ENCODE results near the gene FYTTD1.

Gene FYTTD1

DNA sequence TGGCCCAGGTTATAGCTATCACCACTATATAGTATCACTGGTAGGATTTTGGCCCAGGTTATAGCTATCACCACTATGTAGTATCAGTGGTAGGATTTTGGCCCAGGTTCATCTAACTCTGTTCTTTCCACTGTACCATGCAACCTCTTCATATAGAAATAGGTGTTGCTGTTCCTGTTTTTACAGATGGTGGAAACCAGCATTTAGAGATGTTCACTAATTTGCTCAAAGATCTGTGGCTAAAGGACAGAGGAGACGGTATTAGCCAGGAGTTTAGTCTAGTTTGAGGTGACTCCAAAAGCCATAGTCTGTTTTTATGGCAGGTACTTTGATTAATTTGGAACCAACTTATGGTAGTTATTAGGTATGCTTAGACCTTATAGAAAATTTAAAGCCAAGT lies 44.4 kb downstream of the FYTTD1 start:
- no peak for DNase-seq

DNA sequence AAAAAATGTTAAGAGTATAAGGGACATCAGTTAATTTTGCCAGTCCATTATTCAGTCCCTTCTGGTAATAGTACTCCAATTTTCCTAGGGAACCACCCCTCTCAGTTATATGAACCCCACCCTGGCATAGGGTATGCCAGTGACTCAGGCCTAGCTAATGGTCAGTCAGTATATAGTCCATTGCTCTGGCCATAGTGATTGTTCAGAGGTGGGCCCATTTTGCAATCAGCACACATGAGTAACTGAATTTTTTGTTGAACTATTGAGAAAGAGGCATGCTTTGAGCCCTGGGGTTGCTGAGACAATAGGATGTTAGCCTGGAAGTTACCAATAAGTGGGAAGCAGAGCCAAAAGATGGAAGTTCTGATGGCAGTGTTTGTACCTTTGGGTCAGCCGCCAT lies 45.5 kb downstream of the FYTTD1 start:
- no peak for DNase-seq

DNA sequence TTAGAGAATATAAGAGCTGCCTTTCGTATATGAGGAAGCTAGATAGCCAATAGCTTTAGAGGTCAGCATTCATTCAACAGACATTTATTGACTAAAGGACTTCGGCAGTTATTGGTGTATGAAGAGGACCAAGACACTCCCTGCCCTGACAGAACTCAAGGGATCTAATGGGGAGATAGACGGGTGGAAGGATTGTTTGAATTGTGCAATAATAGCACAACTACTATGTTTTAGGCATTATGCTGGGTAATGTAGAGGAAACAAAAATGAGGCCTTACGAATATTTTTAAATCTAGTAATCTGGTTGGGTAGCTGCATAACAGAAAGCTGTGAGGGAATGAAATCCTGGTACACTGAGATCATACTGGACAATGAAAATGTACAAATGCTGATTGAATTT lies 46.4 kb downstream of the FYTTD1 start:
- no peak for DNase-seq

DNA sequence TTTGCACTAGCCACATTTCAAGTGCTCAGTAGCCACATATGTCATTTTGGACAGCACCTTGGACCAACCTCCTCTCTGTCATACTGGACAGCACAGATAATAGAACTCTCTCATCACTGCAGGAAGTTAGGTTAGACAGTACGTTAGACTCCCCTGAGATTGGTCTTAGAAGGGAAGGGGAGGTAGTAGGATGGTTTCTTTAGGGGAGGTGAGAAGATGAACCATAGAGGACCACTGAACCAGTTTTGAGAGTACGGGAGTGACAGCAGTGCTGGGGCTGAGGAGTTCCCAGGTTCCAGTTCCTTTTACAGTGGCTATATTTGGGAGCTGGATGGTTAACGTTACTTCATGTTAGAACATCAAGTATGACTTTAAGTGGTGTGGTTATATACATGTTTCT lies 49.2 kb downstream of the FYTTD1 start:
- DNase-seq = no peak

DNA sequence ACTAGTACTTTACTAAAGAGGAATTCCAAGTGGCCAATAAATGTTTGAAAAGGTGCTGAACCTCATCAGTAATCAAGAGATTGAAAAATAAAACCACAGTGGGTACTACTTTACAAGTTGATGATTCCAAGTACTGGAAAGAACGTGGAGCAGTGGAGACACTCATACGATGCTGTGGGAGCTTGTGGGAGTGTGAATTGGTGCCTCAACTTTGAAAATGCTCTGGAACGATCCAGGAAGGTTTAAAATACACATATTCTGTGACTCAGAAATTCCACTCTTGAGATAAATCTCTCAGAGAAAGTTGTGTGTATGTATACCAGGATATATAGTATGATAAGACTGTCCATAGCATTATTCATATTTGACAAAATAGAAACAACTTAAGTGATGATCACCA lies 50.7 kb downstream of the FYTTD1 start:
- no peak for DNase-seq

DNA sequence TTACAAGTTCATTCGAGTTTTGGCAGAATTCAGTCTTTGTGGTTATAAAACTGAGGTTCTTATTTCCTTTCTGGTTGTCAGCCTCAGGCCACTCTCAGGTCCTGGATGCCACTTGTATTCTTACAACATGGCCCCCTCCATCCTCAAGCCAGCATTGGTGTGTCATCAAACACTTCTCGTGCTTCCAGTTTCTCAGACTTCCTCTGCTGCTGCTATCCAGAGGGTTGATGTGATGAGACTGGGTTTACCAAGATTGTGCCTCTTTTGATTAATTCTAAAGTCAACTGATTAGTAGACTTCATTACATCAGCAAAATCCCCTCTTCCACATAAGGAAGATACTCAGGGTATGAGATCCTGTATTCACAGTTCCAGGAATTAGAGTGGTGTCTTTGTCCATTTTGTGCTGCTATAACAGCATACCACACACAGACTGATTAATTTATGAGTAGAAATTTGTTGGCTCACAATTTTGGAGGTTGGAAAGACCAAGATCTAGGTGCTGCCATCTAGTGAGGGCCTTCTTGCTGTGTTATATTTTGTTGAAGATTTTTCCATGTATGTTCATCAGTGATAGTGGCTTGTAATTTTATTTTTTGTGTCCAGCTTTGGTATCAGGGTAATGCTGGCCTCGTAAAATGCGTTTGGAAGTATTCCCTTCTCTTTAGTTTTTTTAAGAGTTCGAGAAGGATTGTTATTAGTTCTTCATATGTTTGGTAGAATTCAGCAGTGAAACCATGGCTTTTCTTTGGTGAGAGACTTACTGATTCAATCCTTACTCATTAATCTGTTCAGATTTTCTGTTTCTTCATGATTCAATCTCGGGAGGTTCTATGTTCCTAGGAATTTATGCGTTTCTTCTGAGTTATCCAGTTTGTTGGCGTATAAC lies 52.5 kb downstream of the FYTTD1 start:
- DNase-seq = no peak

DNA sequence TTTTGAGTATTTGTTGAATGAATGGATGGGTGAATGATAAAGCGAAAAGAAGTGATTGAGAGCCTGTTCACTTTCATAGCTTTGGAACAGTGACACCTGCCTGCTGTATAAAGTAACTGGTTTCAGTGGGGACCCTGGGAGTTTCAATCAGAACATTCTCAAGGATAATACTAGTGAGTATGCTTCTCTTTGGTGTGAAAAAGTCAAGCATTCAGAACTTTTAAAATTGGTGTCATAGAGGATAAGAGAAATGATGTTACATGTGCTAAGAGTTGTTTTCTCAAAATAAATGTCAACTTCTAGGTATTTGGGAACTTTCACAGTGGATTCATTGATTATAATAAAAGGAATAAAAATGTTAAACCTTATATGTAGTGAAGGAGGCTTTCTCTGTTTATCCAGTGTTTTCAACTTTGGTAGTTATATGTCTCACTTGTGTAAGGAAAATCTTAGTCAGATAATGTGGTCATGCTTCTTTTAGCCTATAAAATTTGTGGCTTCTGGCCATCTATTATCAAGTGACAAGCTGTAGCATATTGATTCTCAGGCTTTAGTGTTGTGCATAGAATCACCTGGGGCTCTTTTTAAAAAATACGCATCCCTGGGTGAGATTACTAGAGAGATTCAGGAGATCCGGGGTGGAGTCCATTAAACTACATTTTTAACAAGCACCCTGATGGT lies 53.2 kb downstream of the FYTTD1 start:
- no peak for DNase-seq

DNA sequence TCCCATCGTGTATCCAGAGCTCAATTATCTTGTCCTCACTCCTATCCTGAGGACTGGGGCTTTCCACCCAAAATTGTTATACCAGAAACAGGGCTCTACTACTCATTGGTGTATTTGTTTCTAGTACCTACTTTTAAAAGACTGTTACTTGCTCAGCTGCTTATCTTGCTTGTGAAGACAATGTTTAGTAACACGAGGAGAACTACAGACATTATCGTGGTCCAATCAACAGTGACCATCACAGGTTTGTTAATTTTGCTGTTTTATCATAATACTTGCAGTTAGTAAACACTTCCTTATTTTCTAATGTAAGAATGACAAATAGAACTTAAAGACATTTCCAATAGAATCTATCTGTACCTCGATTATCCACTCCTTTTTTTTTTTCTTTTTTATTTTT lies 54.8 kb downstream of the FYTTD1 start:
- no peak for DNase-seq

DNA sequence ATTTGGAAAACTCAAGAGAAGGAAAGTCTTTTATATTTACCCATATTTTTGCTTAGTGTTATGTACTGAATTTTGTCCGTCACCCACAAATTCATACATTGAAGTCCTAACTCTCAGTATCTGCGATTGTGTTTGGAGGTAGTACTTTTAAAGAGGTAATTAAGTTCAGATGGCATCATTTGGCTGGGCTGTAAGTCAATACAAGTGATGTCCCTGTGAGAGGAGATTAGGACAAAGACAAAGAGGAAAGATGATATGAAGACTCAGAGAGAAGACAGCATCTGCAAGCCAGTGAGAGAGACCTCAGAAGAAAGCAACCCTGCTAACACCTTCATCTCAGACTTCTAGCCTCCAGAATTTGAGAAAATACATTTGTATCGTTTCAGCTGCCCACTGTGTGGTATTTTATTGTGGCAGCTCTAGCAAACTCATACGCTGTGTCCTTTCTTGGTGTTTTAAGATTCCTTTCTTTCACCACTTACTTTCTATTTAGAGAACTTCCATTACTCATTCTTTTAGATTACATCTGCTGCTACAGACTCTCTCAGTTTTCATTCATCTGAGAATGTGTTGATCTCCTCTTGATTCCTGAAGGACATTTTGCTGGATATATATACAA lies 58.4 kb downstream of the FYTTD1 start:
- no peak for DNase-seq

DNA sequence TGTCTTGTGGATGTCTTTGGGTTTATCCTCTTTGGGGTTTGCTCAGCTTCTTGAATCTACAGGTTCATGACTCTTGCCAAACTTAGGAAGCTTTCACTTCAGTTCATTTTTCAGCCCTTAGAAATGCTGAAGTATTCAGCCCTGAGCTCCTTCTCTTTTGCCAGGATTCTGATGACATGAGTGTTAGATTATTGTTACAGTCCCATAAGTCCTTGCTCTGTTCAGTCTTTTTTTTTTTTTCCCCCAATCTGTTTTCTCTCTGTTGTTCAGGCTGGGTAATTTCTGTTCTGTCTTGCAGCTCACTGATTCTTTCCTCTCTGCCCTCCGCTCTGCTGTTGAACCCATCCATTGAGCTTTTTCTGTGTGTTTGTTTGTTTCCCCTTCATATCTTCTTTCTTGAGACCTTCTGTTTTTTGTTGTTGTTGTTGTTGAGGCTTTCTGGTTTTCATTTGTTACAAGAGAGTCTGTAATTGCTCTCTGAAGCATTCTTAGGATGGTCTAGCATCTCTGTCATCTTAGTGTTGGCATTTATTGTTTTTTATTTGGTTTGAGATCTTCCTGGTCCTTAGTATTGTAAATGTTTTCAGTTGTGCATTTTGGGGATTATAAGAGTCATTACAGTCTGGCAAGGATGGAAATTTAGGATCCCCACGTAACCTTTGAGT lies 59.8 kb downstream of the FYTTD1 start:
- DNase-seq = no peak

DNA sequence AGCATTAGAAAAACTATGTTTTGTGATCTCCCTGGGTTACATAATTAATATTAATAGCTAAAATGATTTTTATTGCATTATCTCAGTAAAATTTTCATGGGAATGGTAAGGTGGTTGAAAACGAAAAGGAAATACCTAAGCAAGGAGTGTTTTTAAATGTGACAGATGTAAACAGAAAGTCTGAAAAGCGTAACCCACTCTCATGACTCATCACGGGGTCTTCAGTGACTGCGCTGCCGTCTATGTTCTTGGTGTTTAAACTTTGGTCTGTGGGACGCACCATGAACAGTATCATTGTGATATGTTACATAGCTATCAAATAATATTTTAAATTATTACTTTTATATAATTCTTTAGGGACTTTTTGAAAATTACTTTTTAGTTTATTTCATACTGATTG lies 61.2 kb downstream of the FYTTD1 start:
- DNase-seq = no peak

DNA sequence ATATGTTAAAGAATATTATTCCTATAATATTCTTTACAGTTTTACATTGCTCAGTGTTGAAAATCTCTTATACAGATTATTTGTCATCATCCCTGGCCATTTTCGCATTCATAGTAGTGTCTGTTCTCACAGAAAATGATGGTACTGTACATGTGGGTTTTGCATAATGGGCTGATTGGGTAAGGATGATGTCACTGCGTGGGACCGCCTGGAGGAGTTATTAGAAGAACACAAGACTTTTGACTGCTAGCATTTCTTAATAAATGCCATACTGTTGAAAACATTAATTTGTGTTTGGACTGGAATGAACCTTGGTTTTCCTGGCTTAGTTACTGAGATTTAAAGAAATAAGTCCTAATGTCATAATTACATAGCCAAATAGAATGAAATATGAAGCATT lies 61.7 kb downstream of the FYTTD1 start:
- DNase-seq = no peak

DNA sequence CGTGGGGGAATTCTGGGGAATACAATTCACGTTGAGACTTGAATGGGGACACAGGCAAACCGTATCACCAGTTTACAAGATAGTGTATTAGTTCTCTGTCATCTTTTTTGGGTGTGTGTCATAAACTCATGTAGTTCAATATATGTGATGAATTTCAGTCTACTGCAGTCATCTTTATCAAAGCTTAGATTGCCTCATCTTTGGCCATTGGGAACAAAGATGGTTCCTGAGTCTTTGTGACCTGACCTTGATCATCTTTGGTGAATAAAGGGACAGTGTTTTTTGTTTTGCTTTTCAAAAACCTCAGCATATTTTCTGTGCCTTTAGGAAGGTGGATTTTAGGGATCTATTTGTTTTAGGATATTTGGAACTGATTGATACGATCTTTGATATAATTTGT lies 64.7 kb downstream of the FYTTD1 start:
- DNase-seq = no peak

DNA sequence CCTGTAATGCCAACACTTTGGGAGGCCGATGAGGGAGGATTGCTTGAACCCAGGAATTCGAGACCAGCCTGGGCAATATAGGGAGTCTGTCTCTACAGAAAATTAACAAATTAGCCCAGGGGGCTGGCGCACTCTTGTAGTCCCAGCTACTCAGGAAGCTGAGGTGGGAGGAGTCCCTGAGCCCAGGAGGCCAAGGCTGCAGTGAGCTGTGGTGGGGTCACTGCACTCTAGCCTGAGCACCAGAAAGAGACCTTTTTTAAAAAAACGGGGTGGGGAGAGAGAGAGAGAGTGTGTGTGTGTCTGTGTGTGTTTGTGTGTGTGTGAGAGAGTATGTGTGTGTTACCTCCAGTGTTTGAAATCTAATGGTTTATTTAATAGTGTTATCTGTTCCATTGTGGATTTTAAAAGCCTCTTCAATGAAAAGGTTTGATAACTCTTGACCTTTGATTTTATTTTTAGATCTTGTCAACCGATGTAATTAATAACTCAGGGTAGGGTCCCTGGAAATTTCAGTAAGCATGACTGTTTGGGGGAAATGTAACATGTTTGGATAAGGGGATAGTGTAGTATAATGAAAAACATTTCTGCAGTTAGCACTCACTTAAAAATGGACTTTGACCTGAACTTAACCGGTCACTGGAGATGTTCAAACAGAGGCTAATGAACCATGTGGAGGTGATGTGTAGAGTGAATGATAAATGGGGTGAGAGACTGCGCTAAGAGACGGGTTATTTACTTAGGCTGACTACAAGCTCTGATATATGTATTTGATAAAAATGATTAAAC lies 71.1 kb downstream of the FYTTD1 start:
- DNase-seq = no peak

DNA sequence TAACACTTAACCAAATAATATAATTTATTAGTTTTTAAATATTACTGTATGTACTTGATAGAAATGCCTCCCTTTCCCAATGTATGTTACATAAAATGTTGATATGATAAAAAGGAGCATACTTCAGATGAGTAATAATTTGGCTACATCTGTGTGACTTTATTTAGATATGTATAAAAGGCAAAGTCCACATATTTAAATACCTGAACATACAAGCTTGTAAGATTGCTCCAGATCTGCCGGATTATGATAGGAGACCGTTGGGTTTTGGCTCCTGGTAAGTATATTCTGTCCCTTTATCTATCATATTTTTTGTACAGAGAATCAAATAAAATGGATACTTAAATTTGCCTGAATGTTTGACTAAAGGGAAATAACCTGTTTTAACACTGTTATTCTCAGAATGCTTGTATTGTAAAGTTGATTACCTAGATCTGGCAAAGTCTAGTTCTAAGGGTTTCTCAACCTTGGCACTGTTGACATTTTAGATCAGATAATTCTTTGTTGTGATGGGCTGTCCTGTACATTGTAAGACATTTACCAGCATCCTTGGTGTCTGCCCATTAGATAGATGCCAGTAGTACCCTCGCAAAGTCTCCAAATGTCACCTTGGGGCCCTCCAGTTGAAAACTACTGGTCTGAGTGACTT lies 79.8 kb downstream of the FYTTD1 start:
- DNase-seq = no peak

DNA sequence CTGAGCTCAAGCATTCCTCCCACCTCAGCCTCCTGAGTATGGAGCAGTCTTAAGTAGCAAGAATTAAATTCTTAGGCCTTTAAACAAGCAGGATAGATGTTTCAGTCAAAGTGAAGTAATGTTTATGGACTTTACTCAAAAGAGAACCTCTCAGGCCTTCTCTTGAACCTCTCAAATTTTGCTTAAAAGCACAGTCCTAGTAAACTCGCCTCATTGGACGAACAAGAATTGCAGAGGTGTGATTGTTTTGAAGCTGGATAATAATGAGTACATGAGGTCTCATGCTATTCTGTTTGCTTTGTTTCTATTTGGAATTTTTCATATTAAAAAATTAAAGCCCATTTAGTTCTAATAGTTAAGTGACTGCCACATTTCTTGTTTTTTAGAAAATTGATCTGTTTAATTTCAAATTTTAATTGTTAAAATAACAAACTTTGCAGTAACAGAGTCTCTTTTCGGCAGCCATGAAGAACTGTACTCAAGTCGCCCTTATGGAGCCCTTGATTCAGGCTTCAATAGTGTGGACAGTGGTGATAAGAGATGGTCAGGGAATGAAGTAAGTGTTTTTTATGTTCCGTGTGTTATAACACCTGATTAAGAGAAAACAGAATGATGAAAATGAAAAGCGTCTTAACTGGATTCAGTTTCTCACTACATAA lies 80.8 kb downstream of the FYTTD1 start:
- no peak for DNase-seq

DNA sequence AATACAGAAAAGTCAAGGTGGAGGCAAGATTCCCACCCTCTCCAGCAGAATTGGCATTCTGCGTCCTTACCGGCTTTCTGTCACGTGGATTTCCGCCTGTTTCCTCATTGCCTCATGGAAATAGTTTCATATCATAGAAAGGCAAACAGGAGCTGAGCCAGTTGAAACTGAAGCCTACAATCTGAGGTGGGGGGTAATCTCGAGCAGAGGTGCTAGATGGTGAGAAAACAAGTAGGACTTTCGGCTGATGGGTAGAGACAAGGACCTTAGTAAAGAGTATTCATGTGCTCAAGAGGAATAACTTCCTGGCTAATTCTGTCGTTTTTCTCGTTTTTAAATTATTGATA lies 81.3 kb downstream of the FYTTD1 start:
- no peak for DNase-seq

DNA sequence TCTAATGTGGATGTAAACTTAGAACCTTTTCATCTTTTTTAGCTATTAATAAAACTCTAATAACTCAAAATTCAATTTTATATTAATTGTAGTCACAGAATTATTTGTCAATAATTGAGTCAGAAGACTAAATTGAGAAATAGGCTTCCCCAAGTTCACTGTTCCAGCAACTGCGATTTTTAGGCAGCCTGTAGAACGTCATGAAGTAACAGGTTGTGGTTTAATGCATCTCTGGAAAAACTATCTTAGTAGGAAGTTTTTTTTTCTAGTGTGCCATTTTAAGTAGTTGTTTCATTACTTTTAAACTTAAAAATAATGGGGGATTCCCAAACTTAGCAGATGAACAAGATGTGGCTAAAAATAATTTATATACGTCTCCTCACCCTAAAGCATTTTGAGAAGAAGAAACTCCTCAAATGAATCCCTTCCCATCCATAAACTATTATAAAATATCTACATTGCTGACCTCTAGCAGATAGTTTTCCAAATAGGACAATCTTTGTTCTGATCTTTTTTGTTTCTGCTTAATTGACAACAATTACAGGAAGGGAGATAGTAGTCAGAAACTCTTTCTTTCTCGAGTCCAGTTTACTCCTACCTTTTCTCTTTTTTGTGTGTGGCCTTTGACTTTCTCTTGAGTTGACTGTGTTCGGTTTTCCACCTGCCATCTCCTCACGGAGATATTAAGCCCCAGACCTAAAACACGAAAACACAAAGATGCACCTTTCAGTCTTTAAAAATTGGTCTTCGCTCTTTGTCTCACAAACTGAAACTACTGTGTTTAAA lies 84.4 kb downstream of the FYTTD1 start:
- no peak for DNase-seq

DNA sequence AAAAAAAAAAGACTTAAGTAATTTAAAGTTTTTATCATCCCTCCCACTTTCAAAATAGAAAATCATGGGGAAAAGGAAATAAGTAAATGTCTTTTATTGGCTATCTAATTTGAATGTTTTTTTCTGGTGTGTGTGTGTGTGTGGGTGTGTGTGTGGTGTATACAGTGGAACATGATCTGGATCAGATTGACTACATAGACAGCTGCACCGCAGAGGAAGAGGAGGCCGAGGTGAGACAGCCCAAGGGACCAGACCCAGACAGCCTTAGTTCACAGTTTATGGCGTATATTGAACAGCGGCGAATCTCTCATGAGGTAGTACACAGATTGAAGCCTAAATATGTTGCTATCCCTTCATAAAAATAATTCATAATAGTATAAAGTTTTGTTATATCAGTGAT lies 85.8 kb downstream of the FYTTD1 start:
- DNase-seq = no peak

DNA sequence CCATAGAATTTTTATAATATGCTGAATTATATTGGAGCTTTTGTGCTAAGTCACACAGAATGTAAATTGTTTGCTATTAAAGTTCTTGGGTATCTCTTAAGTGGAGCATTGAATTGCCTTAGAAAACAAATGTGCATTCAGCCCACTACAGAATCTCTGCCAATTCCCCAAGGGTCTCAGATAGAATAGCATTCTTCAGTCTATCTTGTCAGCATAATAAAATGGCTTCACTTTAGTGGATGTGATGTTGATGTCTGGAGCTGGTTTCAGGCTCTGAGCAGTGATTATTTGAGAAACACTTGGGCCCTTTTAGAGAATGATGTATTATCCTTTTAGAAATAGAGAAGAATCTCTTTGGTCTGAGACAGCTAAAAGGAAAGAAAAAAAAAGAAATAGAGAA lies 86.6 kb downstream of the FYTTD1 start:
- no peak for DNase-seq

Measured in DMS79 treated with DMSO at 0.1 percent for 48 hours (cell line).